Amniotic epithelial cell (primary cell): ENCODE data around the gene CCL3.
"Not testable (repeated sequence)": the region's sequence is repeated elsewhere in the genome, so short reads cannot be mapped to it uniquely, and the experiment has no call there.

Source experiments
- DNase-seq: peaks from one replicate; pipeline ENCODE4 v3.0.0-alpha.2; 2010; ENCODE audit warnings: low read depth

Gene CCL3

DNA sequence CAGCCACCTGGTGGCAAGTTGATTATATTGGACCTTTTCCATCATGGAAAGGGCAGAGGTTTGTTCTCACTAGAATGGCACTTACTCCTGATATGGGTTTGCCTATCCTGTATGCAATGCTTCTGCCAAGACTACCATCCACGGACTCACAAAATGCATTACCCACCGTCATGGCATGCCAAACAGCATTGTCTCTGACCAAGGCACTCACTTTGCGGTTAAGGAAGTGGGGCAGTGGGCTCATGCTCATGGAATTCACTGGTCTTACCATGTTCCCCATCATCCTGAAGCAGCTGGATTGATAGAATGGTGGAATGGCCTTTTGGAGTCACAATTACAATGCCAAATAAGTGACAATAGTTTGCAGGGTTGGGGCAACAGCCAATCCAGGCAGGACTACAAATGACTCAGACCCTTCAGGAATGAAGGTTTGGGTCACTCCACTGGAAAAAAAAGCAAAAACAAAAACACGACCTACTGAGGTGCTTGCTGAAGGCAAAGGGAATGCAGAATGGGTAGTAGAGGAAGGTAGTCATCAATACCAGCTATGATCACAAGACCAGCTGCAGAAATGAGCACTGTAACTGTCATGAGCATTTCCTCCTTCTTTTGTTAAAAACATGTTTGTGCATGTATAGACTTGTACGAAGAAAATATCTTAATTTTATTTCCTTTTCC lies 25.2 kb upstream of the CCL3 start:
- not testable (repeated sequence) for DNase-seq

DNA sequence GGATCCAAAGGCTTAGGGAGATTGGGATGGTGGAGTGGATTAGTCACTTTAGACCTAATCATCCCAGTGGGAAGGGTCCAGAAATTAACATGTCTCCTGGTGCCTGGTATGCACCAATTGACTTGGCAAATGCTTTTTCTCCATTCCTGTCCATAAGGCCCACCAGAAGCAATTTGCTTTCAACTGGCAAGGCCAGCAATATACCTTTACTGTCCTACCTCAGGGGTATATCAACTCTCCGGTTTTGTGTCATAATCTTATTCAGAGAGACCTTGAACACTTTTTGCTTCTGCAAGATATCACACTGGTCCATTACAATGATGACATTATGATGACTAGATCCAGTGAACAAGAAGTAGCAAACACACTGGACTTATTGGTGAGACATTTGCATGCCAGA lies 23.2 kb upstream of the CCL3 start:
- not testable (repeated sequence) for DNase-seq

DNA sequence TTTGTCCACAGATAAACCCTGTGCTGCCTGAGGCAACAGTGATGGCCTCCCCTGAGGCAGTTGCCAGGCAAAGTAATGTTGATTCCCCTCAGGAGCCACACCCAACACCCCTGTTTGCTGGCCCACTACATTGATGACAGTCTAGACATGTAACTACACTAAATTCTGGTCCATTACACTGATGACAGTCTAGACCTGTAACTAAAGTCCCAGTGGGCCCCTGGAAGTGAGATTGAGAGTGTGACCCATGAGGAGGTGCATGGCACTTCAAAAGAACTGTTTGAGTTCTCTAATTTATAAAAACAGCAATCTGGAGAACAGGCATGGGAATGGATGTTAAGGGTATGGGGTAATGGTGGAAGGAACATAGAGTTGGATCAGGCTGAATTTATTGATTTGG lies 22.6 kb upstream of the CCL3 start:
- no peak for DNase-seq

DNA sequence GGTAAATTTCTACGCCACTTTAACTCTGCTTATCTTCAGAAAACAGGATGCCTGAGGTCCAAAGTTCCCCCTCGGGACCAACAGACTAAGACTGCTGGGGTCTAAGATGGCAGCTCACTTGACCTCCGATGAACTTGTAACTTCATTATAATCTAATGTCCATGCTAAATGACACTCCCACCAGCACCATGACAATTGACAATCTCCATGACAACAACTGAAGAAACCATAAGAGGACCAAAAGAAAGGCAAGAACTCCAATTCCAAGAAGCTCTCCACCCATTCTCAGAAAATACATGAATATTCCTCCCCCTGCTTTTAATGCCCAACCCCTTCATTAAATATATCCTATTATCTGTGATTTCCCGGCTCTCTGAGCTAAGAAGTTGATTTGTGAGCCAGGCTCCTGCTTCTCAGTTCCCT lies 21.1 kb upstream of the CCL3 start:
- no peak for DNase-seq

DNA sequence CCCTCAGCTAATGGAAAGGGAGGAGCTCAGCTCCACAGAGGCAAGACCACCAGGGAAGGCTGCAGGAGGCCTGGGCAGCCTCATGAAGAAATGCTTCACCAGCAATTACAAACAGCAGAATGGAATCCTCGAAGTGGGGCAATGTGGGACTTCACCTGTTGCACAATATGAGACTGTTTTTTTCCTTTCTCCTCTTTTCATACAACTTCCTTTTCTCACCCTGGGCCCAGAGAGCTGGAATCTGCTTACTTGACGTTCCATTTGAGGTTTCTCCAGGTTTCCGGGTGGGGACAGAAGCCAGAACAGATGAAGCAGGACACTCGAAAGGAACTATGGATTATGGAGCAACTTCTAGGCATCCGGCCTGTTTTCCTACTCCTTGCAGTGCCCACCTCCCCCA lies 18.3 kb upstream of the CCL3 start:
- peak; percentile 1 for DNase-seq

DNA sequence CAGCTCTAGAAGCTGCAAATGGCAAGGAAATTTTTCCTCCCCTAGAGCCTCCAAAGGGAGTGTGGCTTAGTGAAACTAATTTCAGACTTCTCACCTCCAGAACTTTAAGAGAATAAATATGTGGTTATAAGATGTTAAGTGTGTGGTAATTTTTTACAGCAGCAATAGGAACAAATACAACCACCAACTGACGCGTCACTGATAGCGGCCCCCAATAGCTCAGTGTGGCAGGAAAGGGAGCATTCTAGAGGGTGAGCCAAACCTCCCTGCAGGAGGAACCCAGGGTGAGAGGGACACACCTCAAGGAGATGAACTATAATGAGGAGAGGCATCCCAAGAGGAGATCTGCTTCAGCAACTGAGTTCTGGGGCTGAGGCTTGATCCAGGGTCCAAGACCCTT lies 17.7 kb upstream of the CCL3 start:
- DNase-seq: no peak

DNA sequence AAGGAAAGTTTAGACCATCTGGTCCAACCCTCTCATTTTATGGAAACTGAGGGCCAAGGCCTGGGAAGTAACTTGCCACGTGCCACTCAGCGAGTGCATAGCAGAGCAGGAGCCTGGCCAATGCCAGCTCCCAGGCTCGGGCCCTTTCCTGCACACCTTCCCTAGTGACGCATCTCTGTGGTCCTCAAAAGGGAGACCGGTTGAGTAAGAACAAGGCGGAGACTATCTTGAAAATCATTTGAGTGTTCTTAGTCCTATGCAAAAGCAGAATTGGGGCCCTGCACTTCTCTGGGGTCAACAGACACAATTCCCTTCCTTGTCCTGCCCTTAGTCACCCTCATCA lies 16.5 kb upstream of the CCL3 start:
- no peak for DNase-seq

DNA sequence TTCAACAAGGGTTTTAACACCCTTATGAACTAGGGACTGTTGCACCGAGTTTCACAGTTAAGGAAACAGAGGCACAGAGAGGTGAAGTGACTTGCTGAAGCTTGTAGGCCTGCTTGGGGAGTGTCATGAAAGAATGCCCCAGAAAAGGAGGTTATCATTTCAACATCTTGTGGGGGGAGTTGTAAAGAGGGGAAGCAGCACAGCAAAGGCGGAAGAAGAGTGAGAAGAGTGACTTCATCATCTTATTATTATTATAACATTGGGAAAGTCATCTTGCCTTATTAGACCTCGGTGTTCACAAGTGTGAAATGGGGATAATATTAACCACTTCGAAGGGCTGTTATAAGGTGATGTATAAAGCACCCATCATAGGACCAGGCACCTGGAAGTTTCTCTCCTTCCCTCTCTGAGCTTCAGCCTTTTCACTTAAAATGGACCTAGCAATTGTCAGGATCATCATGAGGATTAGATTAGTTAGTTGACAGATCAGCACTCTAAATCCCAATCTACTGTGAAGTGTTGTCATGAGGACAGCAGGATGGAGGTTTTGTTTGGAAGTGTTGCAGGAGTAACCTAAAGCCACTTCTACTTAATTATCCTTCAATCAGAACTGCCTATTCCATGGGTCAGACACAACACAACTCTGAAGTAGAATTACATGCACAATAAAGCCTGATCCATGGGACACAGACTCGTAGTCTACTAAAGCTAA lies 16.0 kb upstream of the CCL3 start:
- no peak for DNase-seq

DNA sequence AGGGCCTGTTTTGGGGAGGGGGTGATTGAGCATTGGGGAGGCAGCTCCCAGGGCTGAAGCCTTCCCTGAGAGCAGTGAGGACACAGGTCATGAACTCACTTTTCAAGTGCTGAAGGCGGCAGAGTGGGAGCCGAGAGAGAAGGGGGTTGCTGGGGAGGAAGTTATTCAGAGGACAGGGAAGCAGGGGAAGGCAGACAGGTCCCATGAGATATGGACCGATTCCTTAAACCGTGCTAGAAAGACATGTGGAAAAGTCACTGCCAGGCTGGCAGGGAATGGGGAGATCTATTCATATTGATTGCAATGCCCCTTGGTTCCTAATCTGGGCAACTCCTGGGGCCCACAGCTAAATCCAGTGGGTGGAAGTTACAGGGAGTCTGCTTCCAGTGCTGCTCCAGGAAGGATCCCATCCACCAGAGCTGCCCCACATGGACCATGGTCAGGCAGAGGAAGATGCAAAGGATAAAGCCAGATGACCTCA lies 14.8 kb upstream of the CCL3 start:
- no peak for DNase-seq

DNA sequence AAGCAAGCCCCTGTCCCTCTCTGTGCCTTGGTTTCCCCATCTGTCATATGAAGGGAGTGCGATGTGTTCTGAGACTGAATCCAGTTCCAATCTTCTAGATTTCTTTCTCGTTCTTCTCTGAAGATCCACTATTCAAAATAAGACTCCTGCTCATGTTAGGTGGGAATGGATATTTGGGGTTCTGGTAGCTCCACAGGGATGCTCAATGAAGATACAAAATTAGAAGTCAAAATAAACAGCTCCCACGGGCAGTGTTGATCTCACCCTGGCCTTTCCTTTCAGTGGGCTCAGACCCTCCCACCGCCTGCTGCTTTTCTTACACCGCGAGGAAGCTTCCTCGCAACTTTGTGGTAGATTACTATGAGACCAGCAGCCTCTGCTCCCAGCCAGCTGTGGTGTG lies 14.3 kb upstream of the CCL3 start:
- not testable (repeated sequence) for DNase-seq

DNA sequence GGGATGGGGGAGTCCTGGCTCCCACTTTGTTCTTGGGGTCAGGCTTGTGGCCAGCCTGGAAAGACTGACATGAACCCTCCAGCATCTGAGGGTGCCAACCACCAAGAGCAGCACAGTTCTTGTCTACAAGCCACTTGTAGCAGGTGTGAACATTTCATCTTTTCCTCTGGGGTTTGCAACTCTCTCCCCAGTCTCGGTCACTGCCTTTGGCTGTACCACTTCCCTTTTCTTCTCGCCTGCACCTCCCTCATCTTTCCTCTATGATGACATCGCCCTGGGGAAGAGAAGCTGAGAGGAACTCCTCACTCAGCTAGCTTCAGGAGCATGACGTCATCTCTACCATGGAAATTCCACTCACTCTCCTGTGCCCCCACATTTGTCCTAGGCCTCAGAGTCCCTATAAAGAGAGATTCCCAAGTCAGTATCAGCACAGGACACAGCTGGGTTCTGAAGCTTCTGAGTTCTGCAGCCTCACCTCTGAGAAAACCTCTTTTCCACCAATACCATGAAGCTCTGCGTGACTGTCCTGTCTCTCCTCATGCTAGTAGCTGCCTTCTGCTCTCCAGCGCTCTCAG lies 13.5 kb upstream of the CCL3 start, which contains the start of gene CCL4:
TSS of gene CCL4 (plus strand) at position 427 of the 575 bp plus-strand sequence. CDS start at position 506, 79 bp downstream.
- not testable (repeated sequence) for DNase-seq

DNA sequence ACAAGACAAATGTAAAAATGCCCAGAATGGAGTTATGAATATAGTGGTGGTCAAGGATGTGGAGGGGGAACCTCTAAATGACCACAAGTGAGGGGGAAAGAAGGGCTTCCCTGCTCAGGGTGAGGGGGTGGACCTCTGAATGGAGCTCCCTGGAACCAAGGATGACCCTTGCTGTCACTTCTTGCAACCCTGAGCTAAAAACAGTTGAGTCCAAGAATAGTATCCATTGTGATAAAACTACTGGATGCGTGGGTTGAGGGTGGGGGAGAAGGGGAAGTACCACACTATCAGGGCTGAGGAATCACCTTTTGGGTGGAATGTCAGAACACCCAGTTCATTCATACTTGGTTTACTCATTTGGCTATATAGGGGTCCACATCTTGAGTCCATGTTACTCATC lies 9.1 kb upstream of the CCL3 start:
- DNase-seq: not testable (repeated sequence)

DNA sequence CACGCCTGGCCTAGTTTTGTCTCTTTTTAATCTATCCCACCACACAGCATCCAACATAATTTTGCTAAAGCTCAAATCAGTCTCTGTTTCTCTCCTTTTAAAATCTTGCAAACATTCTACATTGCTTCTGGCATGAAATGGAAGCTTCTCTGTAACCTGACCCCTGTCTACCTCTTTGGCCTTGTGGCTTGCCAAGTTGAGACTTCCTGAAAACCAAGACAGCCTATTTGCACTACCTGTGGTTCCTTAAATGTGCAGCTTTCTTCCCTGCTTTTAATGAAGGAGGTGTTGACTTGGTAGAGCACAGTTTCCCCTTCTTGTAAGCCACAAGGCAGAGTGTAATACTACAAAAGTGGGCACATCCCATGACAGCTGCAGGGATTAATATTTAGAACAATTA lies 6.0 kb upstream of the CCL3 start:
- DNase-seq: no peak

DNA sequence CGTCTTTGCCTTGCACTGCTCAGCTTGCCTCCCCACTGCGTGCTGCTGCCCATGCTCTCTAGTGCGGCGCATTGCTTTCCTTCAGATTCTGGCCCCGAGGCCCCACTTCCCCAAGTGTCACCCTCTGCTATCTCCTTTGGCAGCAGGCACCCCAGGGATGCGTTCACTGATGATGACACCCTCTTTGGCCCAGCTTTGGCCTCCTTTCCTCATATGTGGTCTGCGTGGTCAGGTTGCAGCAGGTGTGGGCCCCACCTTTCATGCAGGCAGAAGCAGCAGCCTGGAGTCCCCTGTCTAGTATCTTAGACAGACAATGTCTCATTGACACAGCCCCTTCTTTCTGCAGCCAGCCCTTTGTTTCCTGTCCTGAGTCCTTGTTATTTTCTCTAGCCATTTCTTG lies 4.8 kb upstream of the CCL3 start:
- no peak for DNase-seq

DNA sequence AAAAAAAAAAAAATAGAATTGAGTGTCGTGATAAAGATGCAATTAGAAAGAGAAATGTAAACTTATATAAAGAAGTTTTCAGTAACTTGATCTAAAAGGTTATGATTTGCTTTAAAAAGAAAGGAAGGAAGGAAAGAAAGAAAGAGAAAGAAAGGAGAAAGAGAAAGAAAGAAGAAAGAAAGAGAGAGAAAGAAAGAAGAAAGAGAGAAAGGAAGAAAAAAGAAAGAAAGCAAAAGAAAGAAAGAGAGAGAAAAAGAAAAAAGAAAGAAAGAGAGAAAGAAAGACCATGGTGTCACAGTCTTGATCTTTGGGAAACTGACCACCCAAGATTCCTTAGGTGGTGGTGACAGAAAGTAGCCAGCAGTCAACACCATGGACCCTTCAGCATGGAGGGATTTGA lies 4.3 kb upstream of the CCL3 start:
- no peak for DNase-seq

DNA sequence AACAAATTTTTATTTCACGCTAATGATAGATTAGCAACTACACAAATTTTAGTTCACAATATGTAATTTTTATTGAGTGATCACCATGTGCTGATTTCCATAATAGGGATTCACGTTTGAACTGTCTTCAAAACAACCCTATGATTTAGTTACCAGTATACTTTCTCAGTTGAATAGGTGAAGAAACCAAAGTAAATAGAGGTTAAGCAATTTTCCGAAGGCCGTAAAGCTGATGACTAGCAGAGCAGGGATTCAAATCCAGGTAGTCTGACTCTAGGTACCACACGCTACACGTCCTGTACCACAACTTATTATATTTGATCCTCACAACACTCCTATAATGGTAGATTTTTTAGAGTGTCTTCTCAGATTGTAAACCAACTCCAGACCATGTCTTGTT lies 2.8 kb upstream of the CCL3 start:
- not testable (repeated sequence) for DNase-seq

DNA sequence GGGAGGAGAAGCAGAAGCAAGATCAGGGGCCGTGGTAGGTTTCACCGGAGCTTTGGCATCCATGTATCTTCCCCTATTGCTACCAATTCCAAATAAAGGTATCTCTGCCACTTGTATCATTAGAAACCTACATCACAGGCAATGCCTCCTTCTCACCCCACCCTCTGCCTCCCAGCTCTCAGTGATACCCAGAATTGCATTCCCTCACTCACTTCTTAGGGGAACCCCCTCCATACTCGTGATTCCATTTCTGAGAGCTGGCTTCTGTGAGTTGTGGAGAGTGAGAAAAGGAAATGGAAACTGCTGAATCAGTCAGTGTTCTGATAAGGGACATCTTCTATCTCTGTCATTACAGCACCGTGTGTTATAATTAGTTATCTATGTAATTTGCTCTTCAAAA lies 2.3 kb upstream of the CCL3 start:
- no peak for DNase-seq

DNA sequence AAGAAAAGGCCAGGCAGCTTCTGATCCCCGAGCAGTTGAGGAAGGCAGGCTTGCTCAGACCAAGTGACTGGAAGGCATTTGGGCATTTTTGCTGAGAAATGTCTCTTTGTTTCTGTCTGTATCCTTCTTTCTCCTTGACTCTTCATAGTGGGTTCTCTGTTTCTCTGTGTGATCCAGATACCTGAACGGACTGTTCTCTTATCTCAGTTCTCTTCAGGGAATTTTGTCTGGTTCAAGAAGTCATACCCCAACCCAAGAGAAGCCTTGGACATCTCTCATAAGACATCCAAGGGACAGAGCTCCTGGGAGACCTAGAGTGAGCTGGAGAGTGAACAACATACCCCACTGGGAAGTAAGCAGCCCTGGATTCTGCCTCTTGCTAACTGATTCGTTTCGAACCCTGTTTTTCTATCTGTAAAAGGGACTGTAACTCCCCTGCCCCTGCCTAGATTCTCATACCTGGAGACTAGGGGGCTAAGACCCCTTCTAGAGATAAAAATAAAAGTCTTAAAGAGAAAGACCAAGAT lies 541 bp downstream of the CCL3 start:
- DNase-seq: no peak

DNA sequence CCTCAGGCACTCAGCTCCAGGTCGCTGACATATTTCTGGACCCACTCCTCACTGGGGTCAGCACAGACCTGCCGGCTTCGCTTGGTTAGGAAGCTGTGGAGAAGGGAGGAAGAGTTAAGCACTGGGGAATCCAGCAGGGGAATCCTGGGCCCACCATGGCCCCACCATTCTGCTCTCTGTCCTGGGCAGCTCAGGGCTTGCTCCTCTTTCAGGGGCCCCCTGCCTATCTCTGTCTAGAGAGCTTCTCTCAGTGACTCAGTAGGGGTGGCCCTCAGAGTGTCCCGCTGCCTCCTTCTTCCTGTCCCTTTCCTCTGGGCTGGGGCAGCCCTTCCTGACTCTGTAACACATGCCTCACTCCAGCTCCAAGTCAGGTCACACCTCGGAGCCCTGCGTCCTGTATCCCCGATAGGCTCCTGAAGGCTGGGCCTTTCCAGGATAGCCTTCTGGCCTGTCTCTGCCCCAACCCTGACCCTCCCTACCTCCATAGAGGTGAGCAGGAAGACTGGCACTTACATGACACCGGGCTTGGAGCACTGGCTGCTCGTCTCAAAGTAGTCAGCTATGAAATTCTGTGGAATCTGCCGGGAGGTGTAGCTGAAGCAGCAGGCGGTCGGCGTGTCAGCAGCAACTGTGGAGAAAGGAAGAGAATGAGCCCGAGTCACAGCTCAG lies 1.1 kb downstream of the CCL3 start:
- DNase-seq: no peak

DNA sequence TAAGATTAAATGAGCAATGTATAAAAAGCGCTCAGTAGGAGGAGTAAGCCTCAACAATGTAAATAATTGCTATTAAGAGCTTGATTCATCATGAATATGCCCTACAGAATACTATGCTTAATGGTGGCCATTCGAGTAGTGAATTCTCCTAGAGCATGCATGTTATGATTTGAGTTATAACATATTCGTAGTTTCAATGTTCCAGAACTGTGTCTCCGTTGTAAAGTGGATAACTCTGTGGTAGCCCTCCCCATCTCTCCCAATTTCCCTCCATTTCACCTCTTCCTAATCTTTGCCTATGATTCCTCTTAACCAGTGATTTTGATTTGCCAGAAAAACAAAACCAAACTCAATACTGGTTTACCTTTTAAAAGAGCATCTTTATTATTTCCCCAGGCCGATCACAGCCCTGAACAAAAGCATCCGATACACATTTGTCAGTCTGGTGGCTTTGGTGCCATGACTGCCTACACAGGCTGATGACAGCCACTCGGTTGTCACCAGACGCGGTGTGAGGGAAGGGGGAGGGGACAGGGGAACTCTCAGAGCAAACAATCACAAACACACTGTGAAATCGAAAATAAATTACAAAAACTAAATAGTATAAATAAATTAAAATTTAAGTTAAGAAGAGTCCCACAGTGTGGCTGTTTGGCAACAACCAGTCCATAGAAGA lies 1.9 kb downstream of the CCL3 start:
- DNase-seq: not testable (repeated sequence)

DNA sequence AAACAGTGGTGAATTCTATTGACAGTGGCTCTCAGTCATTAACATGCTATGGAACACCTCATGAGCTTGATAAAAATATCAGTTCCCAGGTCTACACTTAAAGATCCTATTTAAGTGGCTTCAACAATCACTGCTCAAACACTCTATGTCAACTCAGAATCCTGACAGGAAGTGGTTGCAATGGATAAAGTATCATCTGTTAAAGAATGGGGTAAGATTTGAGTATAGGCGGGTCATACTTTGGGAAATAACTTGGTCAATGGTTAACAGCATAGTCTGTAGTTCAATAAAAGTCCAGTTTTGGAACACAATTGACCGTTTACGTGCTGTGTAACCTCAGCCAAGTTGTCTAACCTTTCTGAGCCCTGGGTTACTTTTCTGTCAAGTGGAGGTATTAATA lies 2.5 kb downstream of the CCL3 start:
- DNase-seq: not testable (repeated sequence)

DNA sequence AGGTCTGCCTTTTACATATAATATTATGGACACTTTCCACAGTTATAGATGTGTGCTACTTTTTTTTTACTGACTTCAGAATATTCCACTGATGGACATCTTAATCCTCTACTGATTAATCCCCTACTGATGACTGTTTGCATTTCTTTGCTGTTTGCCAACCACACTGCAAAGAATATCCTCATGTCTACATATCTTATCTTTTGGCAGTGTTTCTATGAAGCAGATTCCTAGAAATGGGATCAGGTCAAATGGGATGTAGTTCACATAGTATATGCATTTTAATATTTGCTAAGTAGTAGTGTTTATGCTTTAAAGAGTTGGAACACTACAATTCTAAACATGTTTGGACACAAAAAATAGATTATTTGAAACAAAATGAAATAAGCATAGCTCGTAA lies 3.2 kb downstream of the CCL3 start:
- DNase-seq: no peak
